SK-N-MC (cell line): ENCODE measurements around the gene SMIM12.

Experiments used
- EZH2 ChIP-seq: fragments of 200-600 bp; sonication (generic); IDR thresholded peaks from one replicate; pipeline ENCODE4 v1.6.1; 2017; ENCODE audit warnings: antibody characterized with exemption
- POLR2AphosphoS5 ChIP-seq: IDR thresholded peaks from 2 replicates; pipeline ENCODE4 v1.6.1; 2012; ENCODE audit warnings: mild to moderate bottlenecking, low read depth, low read length, borderline replicate concordance

DNA sequence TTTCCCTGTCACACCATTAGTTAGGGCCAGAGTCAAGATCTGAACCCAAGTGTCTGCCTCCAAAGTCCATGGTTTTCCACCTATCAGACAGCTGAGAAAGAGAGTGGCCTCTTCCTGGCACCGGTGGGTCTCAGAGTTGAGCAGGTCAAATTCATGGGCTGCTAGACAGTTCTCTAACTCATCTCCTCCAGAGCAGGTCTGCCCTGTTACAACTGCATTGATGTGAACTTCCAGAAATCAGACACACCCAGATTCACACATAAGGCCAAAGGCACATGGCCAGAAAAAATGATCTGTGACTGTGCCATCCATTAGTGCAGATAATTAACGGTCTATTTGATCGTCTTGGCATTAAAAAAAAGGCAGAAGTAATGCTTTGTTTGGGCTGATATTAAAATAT, 17.5 kb downstream of the SMIM12 start:
- TF ChIP-seq POLR2AphosphoS5 (no peak), EZH2 (no peak)
